Neural cell (in vitro differentiated cells): ENCODE results near the gene ZNF394.

ENCODE experiments used
- CTCF ChIP-seq: fragments of 450-650 bp; IDR thresholded peaks from 2 replicates; pipeline ENCODE4 v1.5.1; 2014; ENCODE audit warnings: antibody characterized with exemption, mild to moderate bottlenecking, moderate library complexity; ENCODE audit not compliant: poor library complexity, severe bottlenecking
- EP300 ChIP-seq: fragments of 450-650 bp; conservative IDR thresholded peaks from 2 replicates; pipeline ENCODE4 v1.6.1; 2014; ENCODE audit warnings: antibody characterized with exemption, mild to moderate bottlenecking, moderate library complexity; ENCODE audit not compliant: poor library complexity, severe bottlenecking
- EZH2 ChIP-seq: fragments of 200-600, 300-800 bp; shearing (Covaris generic), sonication (generic); IDR thresholded peaks from 2 replicates; pipeline ENCODE4 v1.6.1; 2014; ENCODE audit warnings: antibody characterized with exemption, low read length, borderline replicate concordance, mild to moderate bottlenecking; ENCODE audit not compliant: insufficient read depth, poor library complexity, severe bottlenecking
- MXI1 ChIP-seq: fragments of 450-650 bp; conservative IDR thresholded peaks from 2 replicates; pipeline ENCODE4 v1.6.1; 2014; ENCODE audit warnings: antibody characterized with exemption, mild to moderate bottlenecking; ENCODE audit not compliant: poor library complexity, severe bottlenecking
- POLR2AphosphoS5 ChIP-seq: IDR thresholded peaks from 2 replicates; pipeline ENCODE4 v1.6.1; 2012
- RAD21 ChIP-seq: fragments of 450-650 bp; conservative IDR thresholded peaks from 2 replicates; pipeline ENCODE4 v1.6.1; 2014; ENCODE audit warnings: antibody characterized with exemption, mild to moderate bottlenecking, moderate library complexity
- REST ChIP-seq: IDR thresholded peaks from 2 replicates; pipeline ENCODE4 v1.6.1; 2012; ENCODE audit warnings: borderline replicate concordance
- SMC3 ChIP-seq: fragments of 450-650 bp; conservative IDR thresholded peaks from 2 replicates; pipeline ENCODE4 v1.6.1; 2014; ENCODE audit warnings: antibody characterized with exemption, mild to moderate bottlenecking, moderate library complexity; ENCODE audit not compliant: poor library complexity
- TAF1 ChIP-seq: IDR thresholded peaks from 2 replicates; pipeline ENCODE4 v1.6.1; 2012; ENCODE audit warnings: low read depth

GRCh38 chr7:99453105-99453504 lies 47.0 kb downstream of the ZNF394 start:
- TF ChIP-seq CTCF (no peak), POLR2AphosphoS5 (no peak), EP300 (no peak), EZH2 (no peak), SMC3 (no peak), REST (no peak), TAF1 (no peak), RAD21 (no peak), MXI1 (no peak)
